ENCODE measurements around the gene PAX4. TPM values are rescaled to one million over a fixed set of nuclear protein-coding genes. Genes with fewer than 3 reads are reported as not detected.

The PAX4 gene
- polyA plus RNA-seq, 1 donor from 2014 or later = not detected

- H3K27me3 ChIP-seq (ENCODE audit: insufficient read depth, low read depth, low read length) = no peaks in the 10 kb centered on the region
- no peak overlapping the region for H3K4me2 ChIP-seq (ENCODE audit: low read length)
- no peak overlapping the region for H2AFZ ChIP-seq (ENCODE audit: low read depth, low read length)
Measured at GRCh38 chr7:127655720-127656119, 37.8 kb upstream of the PAX4 start.

More at GRCh38 chr7:127655720-127656119, 37.8 kb upstream of the PAX4 start:
- H3K9ac ChIP-seq (ENCODE audit: low read length) = no peak overlapping the region
- H3K9me2 ChIP-seq (ENCODE audit: insufficient read depth, low read length) = no peaks in the 10 kb centered on the region
- no peaks in the 10 kb centered on the region for H3F3A ChIP-seq (ENCODE audit: insufficient read depth, low read length, poor library complexity, severe bottlenecking)
- no peaks in the 10 kb centered on the region for H3K36me3 ChIP-seq (ENCODE audit: insufficient read depth, low read length)
- H3K9me3 ChIP-seq (ENCODE audit: low read length) = no peaks in the 10 kb centered on the region
- H3K4me3 ChIP-seq (ENCODE audit: low read length) = no peak overlapping the region
- TF ChIP-seq CTCF (IDR thresholded peaks at IDR 0.05; ENCODE audit: poor library complexity, severe bottlenecking) = no peak
- TF ChIP-seq POLR2AphosphoS5 (IDR thresholded peaks at IDR 0.05) = no peak
- no peak for TF ChIP-seq EZH2 (IDR thresholded peaks at IDR 0.05; ENCODE audit: borderline replicate concordance, insufficient read depth, low read length, poor library complexity, severe bottlenecking)
- no peak for TF ChIP-seq SMC3 (conservative IDR thresholded peaks at IDR 0.05; ENCODE audit: poor library complexity)
- TF ChIP-seq TAF1 (IDR thresholded peaks at IDR 0.05; ENCODE audit: low read depth) = no peak
- no peak for TF ChIP-seq REST (IDR thresholded peaks at IDR 0.05; ENCODE audit: borderline replicate concordance)
- TF ChIP-seq EP300 (conservative IDR thresholded peaks at IDR 0.05; ENCODE audit: poor library complexity, severe bottlenecking) = no peak
- TF ChIP-seq RAD21 (conservative IDR thresholded peaks at IDR 0.05) = no peak
- TF ChIP-seq MXI1 (conservative IDR thresholded peaks at IDR 0.05; ENCODE audit: poor library complexity, severe bottlenecking) = no peak
- H4K20me1 ChIP-seq (ENCODE audit: insufficient read depth) = no peaks in the 10 kb centered on the region
- no peak overlapping the region for H3K27ac ChIP-seq (ENCODE audit: low read length)
- H3K79me2 ChIP-seq (replicated peaks; ENCODE audit: insufficient read depth, low read length) = peaks cover 22% of the 10 kb centered on the region

Measured in neural cell (in vitro differentiated cells).